ENCODE data around the gene GPD1.

GRCh38 chr12:50119387-50119786, 15.6 kb downstream of the GPD1 start:
- TF ChIP-seq, protein P1, sequence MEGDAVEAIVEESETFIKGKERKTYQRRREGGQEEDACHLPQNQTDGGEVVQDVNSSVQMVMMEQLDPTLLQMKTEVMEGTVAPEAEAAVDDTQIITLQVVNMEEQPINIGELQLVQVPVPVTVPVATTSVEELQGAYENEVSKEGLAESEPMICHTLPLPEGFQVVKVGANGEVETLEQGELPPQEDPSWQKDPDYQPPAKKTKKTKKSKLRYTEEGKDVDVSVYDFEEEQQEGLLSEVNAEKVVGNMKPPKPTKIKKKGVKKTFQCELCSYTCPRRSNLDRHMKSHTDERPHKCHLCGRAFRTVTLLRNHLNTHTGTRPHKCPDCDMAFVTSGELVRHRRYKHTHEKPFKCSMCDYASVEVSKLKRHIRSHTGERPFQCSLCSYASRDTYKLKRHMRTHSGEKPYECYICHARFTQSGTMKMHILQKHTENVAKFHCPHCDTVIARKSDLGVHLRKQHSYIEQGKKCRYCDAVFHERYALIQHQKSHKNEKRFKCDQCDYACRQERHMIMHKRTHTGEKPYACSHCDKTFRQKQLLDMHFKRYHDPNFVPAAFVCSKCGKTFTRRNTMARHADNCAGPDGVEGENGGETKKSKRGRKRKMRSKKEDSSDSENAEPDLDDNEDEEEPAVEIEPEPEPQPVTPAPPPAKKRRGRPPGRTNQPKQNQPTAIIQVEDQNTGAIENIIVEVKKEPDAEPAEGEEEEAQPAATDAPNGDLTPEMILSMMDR (IDR thresholded peaks at IDR 0.05; ENCODE audit: low read depth, low read length): no peak
- TF ChIP-seq POLR2A (IDR thresholded peaks at IDR 0.05; ENCODE audit: extremely low read depth, insufficient read length) (no peak), MAX (IDR thresholded peaks at IDR 0.05; ENCODE audit: low read depth, low read length) (no peak), MYC (IDR thresholded peaks at IDR 0.05; ENCODE audit: low read depth, low read length) (no peak)

Measured in NB4 (cell line).